Effector memory CD8-positive, alpha-beta T cell (primary cell): ENCODE results near the gene GAREM1.

Experiments used
- ATAC-seq: fragments of 150-1000 bp; cut with Tn5 transposase; replicated peaks from 2 replicates; pipeline ENCODE4 v1.10.0; 2021; ENCODE audit warnings: mild to moderate bottlenecking, moderate library complexity
- DNase-seq, 3 experiments: peaks; one replicate each; pipeline ENCODE4 v3.0.0; 2021
- H3K27ac Mint-ChIP-seq, 2 donors: one replicate each; pipeline ENCODE4 v1.8.0; 2022; ENCODE audit warnings: mild to moderate bottlenecking in 2 of 2, mixed read lengths in 2 of 2, moderate library complexity in 2 of 2
- H3K27me3 Mint-ChIP-seq, 2 donors: one replicate each; pipeline ENCODE4 v1.8.0; 2022; ENCODE audit warnings: mixed read lengths in 2 of 2
- H3K36me3 Mint-ChIP-seq: one replicate; pipeline ENCODE4 v1.8.0; 2022; ENCODE audit warnings: mild to moderate bottlenecking, moderate library complexity, mixed read lengths; ENCODE audit not compliant: insufficient read depth
- H3K4me1 Mint-ChIP-seq, 2 donors: one replicate each; pipeline ENCODE4 v1.8.0; 2022; ENCODE audit warnings: low read depth in 2 of 2, mixed read lengths in 2 of 2
- H3K4me3 Mint-ChIP-seq, 2 donors: one replicate each; pipeline ENCODE4 v1.8.0; 2022; ENCODE audit warnings: mild to moderate bottlenecking in 2 of 2, mixed read lengths in 2 of 2, moderate library complexity in 2 of 2
- H3K9me3 Mint-ChIP-seq, 2 donors: one replicate each; pipeline ENCODE4 v1.8.0; 2022; ENCODE audit warnings: mixed read lengths in 2 of 2

Gene GAREM1

GRCh38 chr18:32386471-32386870 is 84.2 kb downstream of the GAREM1 start:
- H3K27ac Mint-ChIP-seq, result no peak overlapping the region

GRCh38 chr18:32383050-32383819 is 87.4 kb downstream of the GAREM1 start:
- peaks cover 0 to 10% of the 10 kb centered on the region in 2 donors for H3K9me3 Mint-ChIP-seq
- ATAC-seq, result no peak
- H3K27me3 Mint-ChIP-seq, result peaks cover 0 to 17% of the 10 kb centered on the region in 2 donors
- no peaks in the 10 kb centered on the region for H3K4me1 Mint-ChIP-seq
- no peak overlapping the region for H3K27ac Mint-ChIP-seq
- no peaks in the 10 kb centered on the region for H3K36me3 Mint-ChIP-seq
- H3K4me3 Mint-ChIP-seq, result no peak overlapping the region
- no peak for DNase-seq

More at GRCh38 chr18:32386471-32386870, 84.2 kb downstream of the GAREM1 start:
- H3K4me1 Mint-ChIP-seq, result peaks cover 0 to 2% of the 10 kb centered on the region in 2 donors
- H3K36me3 Mint-ChIP-seq, result no peaks in the 10 kb centered on the region
- H3K27me3 Mint-ChIP-seq, result peaks cover 0 to 27% of the 10 kb centered on the region in 2 donors
- DNase-seq (no peak), ATAC-seq (no peak)
- H3K4me3 Mint-ChIP-seq, result no peak overlapping the region
- H3K9me3 Mint-ChIP-seq, result peaks cover 0 to 10% of the 10 kb centered on the region in 2 donors

- no peak for DNase-seq
- Mint-ChIP-seq H3K27me3 (peaks cover 0 to 13% of the 10 kb centered on the region in 2 donors), H3K27ac (no peak overlapping the region), H3K9me3 (peaks cover 0 to 10% of the 10 kb centered on the region in 2 donors), H3K36me3 (no peaks in the 10 kb centered on the region), H3K4me1 (no peaks in the 10 kb centered on the region), H3K4me3 (no peak overlapping the region)
- no peak for ATAC-seq
These were observed 88.9 kb downstream of the GAREM1 start for GRCh38 chr18:32381761-32382160.

GRCh38 chr18:32380559-32380958 is 90.1 kb downstream of the GAREM1 start:
- Mint-ChIP-seq H3K4me3 (no peak overlapping the region), H3K27ac (no peak overlapping the region)

GRCh38 chr18:32379891-32380290 is 90.8 kb downstream of the GAREM1 start:
- no peak for ATAC-seq
- DNase-seq, result no peak
- peaks cover 0 to 6% of the 10 kb centered on the region in 2 donors for H3K27me3 Mint-ChIP-seq
- peaks cover 0 to 10% of the 10 kb centered on the region in 2 donors for H3K9me3 Mint-ChIP-seq
- H3K4me1 Mint-ChIP-seq, result no peaks in the 10 kb centered on the region
- H3K27ac Mint-ChIP-seq, result no peak overlapping the region
- no peaks in the 10 kb centered on the region for H3K36me3 Mint-ChIP-seq
- no peak overlapping the region for H3K4me3 Mint-ChIP-seq

More at GRCh38 chr18:32380559-32380958, 90.1 kb downstream of the GAREM1 start:
- no peaks in the 10 kb centered on the region for H3K4me1 Mint-ChIP-seq
- peaks cover 0 to 10% of the 10 kb centered on the region in 2 donors for H3K9me3 Mint-ChIP-seq
- H3K36me3 Mint-ChIP-seq, result no peaks in the 10 kb centered on the region
- DNase-seq, result no peak
- ATAC-seq, result no peak
- peaks cover 0 to 6% of the 10 kb centered on the region in 2 donors for H3K27me3 Mint-ChIP-seq

GRCh38 chr18:32378705-32379104 is 92.0 kb downstream of the GAREM1 start:
- Mint-ChIP-seq H3K36me3 (no peaks in the 10 kb centered on the region), H3K27ac (no peak overlapping the region), H3K9me3 (peaks cover 0 to 10% of the 10 kb centered on the region in 2 donors), H3K4me3 (no peak overlapping the region), H3K4me1 (no peaks in the 10 kb centered on the region), H3K27me3 (peaks cover 0 to 6% of the 10 kb centered on the region in 2 donors)
- DNase-seq (no peak), ATAC-seq (no peak)

GRCh38 chr18:32373995-32374394 is 96.7 kb downstream of the GAREM1 start:
- Mint-ChIP-seq H3K4me3 (no peak overlapping the region), H3K27me3 (peaks cover 0 to 8% of the 10 kb centered on the region in 2 donors), H3K4me1 (no peaks in the 10 kb centered on the region), H3K27ac (no peak overlapping the region), H3K36me3 (no peaks in the 10 kb centered on the region), H3K9me3 (no peaks in the 10 kb centered on the region)
- DNase-seq (no peak), ATAC-seq (no peak)

- ATAC-seq (no peak), DNase-seq (no peak)
- Mint-ChIP-seq H3K36me3 (no peaks in the 10 kb centered on the region), H3K27ac (no peak overlapping the region), H3K9me3 (no peaks in the 10 kb centered on the region), H3K4me3 (no peak overlapping the region), H3K27me3 (peaks cover 0 to 8% of the 10 kb centered on the region in 2 donors), H3K4me1 (no peaks in the 10 kb centered on the region)
These were observed 97.2 kb downstream of the GAREM1 start for GRCh38 chr18:32373505-32373904.

GRCh38 chr18:32372381-32373061 is 98.2 kb downstream of the GAREM1 start:
- ATAC-seq (no peak), DNase-seq (no peak)
- Mint-ChIP-seq H3K27ac (no peak overlapping the region), H3K4me3 (no peak overlapping the region), H3K4me1 (no peaks in the 10 kb centered on the region), H3K36me3 (no peaks in the 10 kb centered on the region), H3K9me3 (no peaks in the 10 kb centered on the region), H3K27me3 (peaks cover 0 to 15% of the 10 kb centered on the region in 2 donors)

- H3K4me3 Mint-ChIP-seq, result no peak overlapping the region
- H3K27ac Mint-ChIP-seq, result no peak overlapping the region
- peaks cover 0 to 15% of the 10 kb centered on the region in 2 donors for H3K27me3 Mint-ChIP-seq
- H3K4me1 Mint-ChIP-seq, result no peaks in the 10 kb centered on the region
- no peaks in the 10 kb centered on the region for H3K36me3 Mint-ChIP-seq
- ATAC-seq (no peak), DNase-seq (no peak)
- no peaks in the 10 kb centered on the region for H3K9me3 Mint-ChIP-seq
These were observed 98.7 kb downstream of the GAREM1 start for GRCh38 chr18:32372047-32372380.

- ATAC-seq (no peak), DNase-seq (no peak)
- Mint-ChIP-seq H3K27me3 (peaks cover 0 to 15% of the 10 kb centered on the region in 2 donors), H3K4me1 (no peaks in the 10 kb centered on the region), H3K27ac (no peak overlapping the region), H3K4me3 (no peak overlapping the region), H3K9me3 (no peaks in the 10 kb centered on the region), H3K36me3 (no peaks in the 10 kb centered on the region)
These were observed 99.3 kb downstream of the GAREM1 start for GRCh38 chr18:32371384-32371783.

GRCh38 chr18:32368991-32369390 is 101.7 kb downstream of the GAREM1 start:
- H3K27me3 Mint-ChIP-seq, result peaks cover 0 to 15% of the 10 kb centered on the region in 2 donors
- DNase-seq, result no peak
- H3K36me3 Mint-ChIP-seq, result no peaks in the 10 kb centered on the region
- H3K4me1 Mint-ChIP-seq, result no peaks in the 10 kb centered on the region
- no peak overlapping the region for H3K4me3 Mint-ChIP-seq
- no peaks in the 10 kb centered on the region for H3K9me3 Mint-ChIP-seq
- no peak overlapping the region for H3K27ac Mint-ChIP-seq
- ATAC-seq, result no peak

GRCh38 chr18:32368170-32368569 is 102.5 kb downstream of the GAREM1 start:
- Mint-ChIP-seq H3K4me1 (no peaks in the 10 kb centered on the region), H3K27ac (no peak overlapping the region), H3K9me3 (no peaks in the 10 kb centered on the region), H3K36me3 (no peaks in the 10 kb centered on the region), H3K27me3 (peaks cover 0 to 15% of the 10 kb centered on the region in 2 donors), H3K4me3 (no peak overlapping the region)
- no peak for DNase-seq
- no peak for ATAC-seq
